Subcutaneous abdominal adipose tissue (tissue), 5 donors: ENCODE results near the gene IQCK.

ENCODE experiments used
- H3K27ac ChIP-seq: one replicate; pipeline ENCODE4 v1.7.0; 2013; ENCODE audit warnings: low read depth, mild to moderate bottlenecking, inconsistent platforms, low read length, moderate library complexity
- H3K27me3 ChIP-seq, 5 donors: one replicate each; pipeline ENCODE4 v1.7.0; 2013; ENCODE audit warnings: low read length in 5 of 5, inconsistent platforms in 1 of 5; ENCODE audit not compliant: control insufficient read depth in 5 of 5, insufficient read depth in 4 of 5
- H3K36me3 ChIP-seq, 5 donors: one replicate each; pipeline ENCODE4 v1.7.0; 2013; ENCODE audit warnings: low read length in 5 of 5; ENCODE audit not compliant: control insufficient read depth in 5 of 5, insufficient read depth in 5 of 5
- H3K4me1 ChIP-seq, 5 donors: one replicate each; pipeline ENCODE4 v1.7.0; 2013; ENCODE audit warnings: low read length in 5 of 5, mild to moderate bottlenecking in 3 of 5, moderate library complexity in 1 of 5; ENCODE audit not compliant: control insufficient read depth in 5 of 5, insufficient read depth in 5 of 5
- H3K4me3 ChIP-seq, 5 donors: one replicate each; pipeline ENCODE4 v1.7.0; 2013; ENCODE audit warnings: low read length in 5 of 5, low read depth in 1 of 5
- H3K9ac ChIP-seq, 5 donors: one replicate each; pipeline ENCODE4 v1.7.0; 2013; ENCODE audit warnings: low read length in 5 of 5, mild to moderate bottlenecking in 4 of 5, moderate library complexity in 3 of 5
- H3K9me3 ChIP-seq, 5 donors: one replicate each; pipeline ENCODE4 v1.7.0; 2013; ENCODE audit warnings: low read length in 5 of 5; ENCODE audit not compliant: control insufficient read depth in 5 of 5
- donor health status: healthy.
- donor health status: healthy.
- donor health status: healthy.
- donor health status: healthy.
- donor health status: healthy.

IQCK gene

DNA sequence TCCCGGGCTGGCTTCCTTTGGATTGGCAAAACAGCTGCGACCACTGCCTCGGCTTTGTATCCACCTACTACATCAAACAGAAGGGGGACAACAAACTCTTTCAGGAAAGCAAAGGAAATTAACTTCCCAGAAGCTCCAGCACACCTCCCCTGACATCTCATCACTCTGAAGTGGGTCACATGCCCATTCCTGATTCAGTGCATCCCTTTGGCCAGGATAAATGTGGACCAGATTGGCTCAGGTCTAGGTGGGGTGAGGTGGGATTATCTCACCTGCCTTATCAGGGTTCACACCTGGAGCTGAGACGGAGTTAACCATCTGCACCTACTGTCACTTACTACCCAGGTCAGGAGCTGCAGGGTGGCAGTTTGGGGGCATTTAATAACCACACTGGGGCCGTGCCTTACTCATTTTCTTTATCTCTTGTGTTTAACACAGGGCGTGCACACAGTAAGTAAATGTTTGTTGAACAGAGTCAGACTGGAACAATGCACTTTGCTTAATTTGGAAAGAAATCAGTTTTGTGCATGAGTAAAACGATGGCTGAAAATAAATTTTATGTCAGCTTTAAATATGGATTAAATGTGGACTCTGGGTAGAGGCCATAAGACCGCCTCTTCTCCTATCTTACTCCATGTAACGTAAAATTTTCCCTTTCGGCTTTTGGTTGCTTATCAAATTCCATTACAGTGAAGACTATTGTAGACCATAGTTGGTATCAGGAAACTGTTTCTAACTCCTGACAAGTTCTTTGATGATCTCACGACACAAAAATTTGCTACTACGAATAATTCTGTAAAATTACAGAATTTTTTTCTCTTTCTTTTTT is 36.0 kb downstream of the IQCK start:
- H3K9ac ChIP-seq: no peak overlapping the region
- H3K27me3 ChIP-seq: no peaks in the 10 kb centered on the region
- H3K4me1 ChIP-seq: peaks cover 0 to 51% (median 3%) of the 10 kb centered on the region in 5 donors
- H3K27ac ChIP-seq: peak overlapping the region; percentile 52
- H3K36me3 ChIP-seq: no peaks in the 10 kb centered on the region
- no peaks in the 10 kb centered on the region for H3K9me3 ChIP-seq
- H3K4me3 ChIP-seq: no peak overlapping the region

GRCh38 chr16:19754644-19755036 is 36.6 kb downstream of the IQCK start:
- H3K27ac ChIP-seq: peak overlapping the region; percentile 52
- peaks cover 0 to 45% (median 0%) of the 10 kb centered on the region in 5 donors for H3K4me1 ChIP-seq

DNA sequence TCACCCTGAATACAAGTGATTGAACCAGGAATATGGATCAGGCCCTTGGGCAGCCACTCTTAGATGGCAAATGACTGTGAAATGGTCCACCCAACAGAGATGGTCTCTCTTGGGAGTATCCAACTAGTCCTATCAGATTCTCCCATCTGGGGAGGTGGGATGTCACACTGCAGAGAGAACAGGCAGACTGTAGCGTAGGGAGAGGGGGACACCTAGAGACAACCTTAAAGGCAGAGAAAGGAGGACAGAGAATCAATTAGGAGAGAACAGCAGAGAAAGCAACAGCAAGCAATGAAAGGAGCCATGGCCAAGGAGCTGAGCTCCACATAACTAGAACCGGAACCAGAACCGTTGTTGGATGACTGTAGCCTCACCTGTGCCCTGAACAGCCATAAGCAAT is 37.2 kb downstream of the IQCK start:
- H3K27ac ChIP-seq: peak overlapping the region; percentile 52
- no peaks in the 10 kb centered on the region for H3K36me3 ChIP-seq
- H3K4me1 ChIP-seq: peaks cover 0 to 45% (median 0%) of the 10 kb centered on the region in 5 donors
- no peak overlapping the region for H3K4me3 ChIP-seq
- no peaks in the 10 kb centered on the region for H3K9me3 ChIP-seq
- H3K9ac ChIP-seq: no peak overlapping the region
- H3K27me3 ChIP-seq: no peaks in the 10 kb centered on the region

More at GRCh38 chr16:19754644-19755036, 36.6 kb downstream of the IQCK start:
- H3K9ac ChIP-seq: no peak overlapping the region
- no peak overlapping the region for H3K4me3 ChIP-seq
- no peaks in the 10 kb centered on the region for H3K9me3 ChIP-seq
- H3K36me3 ChIP-seq: no peaks in the 10 kb centered on the region
- H3K27me3 ChIP-seq: no peaks in the 10 kb centered on the region

- Histone ChIP-seq H3K27ac (no peak overlapping the region), H3K4me1 (peaks cover 0 to 46% (median 0%) of the 10 kb centered on the region in 5 donors), H3K9me3 (no peaks in the 10 kb centered on the region), H3K4me3 (no peak overlapping the region), H3K9ac (no peak overlapping the region), H3K36me3 (no peaks in the 10 kb centered on the region), H3K27me3 (no peaks in the 10 kb centered on the region)
Observed at GRCh38 chr16:19757026-19757425, 39.0 kb downstream of the IQCK start.

GRCh38 chr16:19757762-19758595 is 39.9 kb downstream of the IQCK start:
- no peak overlapping the region for H3K27ac ChIP-seq
- H3K4me3 ChIP-seq: no peak overlapping the region

GRCh38 chr16:19760356-19761060 is 42.4 kb downstream of the IQCK start:
- no peak overlapping the region for H3K9ac ChIP-seq
- H3K27me3 ChIP-seq: no peaks in the 10 kb centered on the region
- no peaks in the 10 kb centered on the region for H3K36me3 ChIP-seq
- H3K4me1 ChIP-seq: peaks cover 0 to 20% (median 0%) of the 10 kb centered on the region in 5 donors
- no peaks in the 10 kb centered on the region for H3K9me3 ChIP-seq
- peak overlapping the region in 1 of 5 donors; percentile 28 for H3K4me3 ChIP-seq
- no peak overlapping the region for H3K27ac ChIP-seq

More at GRCh38 chr16:19757762-19758595, 39.9 kb downstream of the IQCK start:
- no peaks in the 10 kb centered on the region for H3K9me3 ChIP-seq
- H3K4me1 ChIP-seq: peaks cover 0 to 38% (median 0%) of the 10 kb centered on the region in 5 donors
- H3K27me3 ChIP-seq: no peaks in the 10 kb centered on the region
- H3K36me3 ChIP-seq: no peaks in the 10 kb centered on the region
- H3K9ac ChIP-seq: no peak overlapping the region

DNA sequence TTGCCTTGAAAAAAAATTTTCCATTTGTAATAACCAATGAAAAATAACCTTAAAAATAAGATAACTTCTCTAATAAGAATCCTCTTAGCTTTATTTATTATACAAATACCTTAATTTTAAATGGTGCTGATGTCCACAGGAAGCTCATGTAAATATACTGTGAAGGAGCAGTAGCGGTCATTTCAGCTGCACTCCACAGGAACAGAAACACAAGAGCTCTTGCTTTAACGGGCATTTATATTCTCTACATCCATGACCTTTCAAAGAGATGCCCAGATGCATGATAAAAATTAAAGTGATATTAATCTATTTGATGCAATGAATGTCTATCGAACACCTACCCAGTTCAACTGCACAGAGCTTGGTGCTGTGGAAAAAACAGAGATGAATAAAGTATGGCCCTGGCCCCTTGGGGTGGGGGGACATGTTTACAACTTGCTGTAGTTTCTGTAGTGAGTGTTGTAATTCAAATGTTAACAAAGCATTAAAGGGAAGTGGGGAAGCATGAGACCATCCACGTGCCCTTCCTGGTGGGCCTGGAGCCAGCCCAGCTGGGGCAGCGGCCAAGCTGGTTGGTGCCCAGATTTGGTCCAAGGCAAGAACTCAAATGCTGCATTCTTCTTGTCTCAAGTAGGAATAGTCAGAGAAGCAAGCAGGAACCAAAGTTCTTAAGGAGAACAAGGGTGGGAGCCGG is 47.9 kb downstream of the IQCK start:
- Histone ChIP-seq H3K27ac (no peak overlapping the region), H3K4me3 (peak overlapping the region in 1 of 5 donors; percentile 35), H3K9me3 (peaks cover 0 to 6% (median 2%) of the 10 kb centered on the region in 5 donors), H3K36me3 (no peaks in the 10 kb centered on the region), H3K27me3 (no peaks in the 10 kb centered on the region), H3K4me1 (peaks cover 0 to 33% (median 7%) of the 10 kb centered on the region in 5 donors), H3K9ac (no peak overlapping the region)

GRCh38 chr16:19766554-19766884 is 48.4 kb downstream of the IQCK start:
- no peak overlapping the region for H3K4me3 ChIP-seq
- no peak overlapping the region for H3K27ac ChIP-seq
- H3K4me1 ChIP-seq: peaks cover 0 to 29% (median 7%) of the 10 kb centered on the region in 5 donors
- H3K36me3 ChIP-seq: no peaks in the 10 kb centered on the region
- peaks cover 0 to 6% (median 2%) of the 10 kb centered on the region in 5 donors for H3K9me3 ChIP-seq
- no peak overlapping the region for H3K9ac ChIP-seq
- no peaks in the 10 kb centered on the region for H3K27me3 ChIP-seq

DNA sequence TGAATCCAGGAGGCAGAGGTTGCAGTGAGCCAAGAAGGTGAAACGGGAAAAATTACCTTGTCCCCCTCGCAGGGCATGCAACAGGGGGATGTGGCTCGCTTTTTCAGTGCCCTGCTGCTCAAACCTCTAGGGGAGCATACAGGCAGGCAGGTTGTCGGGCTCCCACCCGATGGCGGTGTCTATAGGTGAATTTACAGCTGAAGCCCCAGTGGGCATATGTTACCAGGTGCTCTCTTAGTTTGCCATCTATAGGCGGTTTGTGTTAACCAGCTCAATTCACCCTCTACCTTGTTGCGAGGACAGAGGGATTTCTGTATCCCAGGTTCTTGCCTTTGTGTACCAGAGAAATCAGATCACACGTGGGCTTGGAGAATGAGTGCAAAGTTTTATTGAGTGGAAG is 48.9 kb downstream of the IQCK start:
- H3K4me3 ChIP-seq: no peak overlapping the region
- H3K27me3 ChIP-seq: no peaks in the 10 kb centered on the region
- peaks cover 0 to 6% (median 2%) of the 10 kb centered on the region in 5 donors for H3K9me3 ChIP-seq
- no peak overlapping the region for H3K9ac ChIP-seq
- H3K36me3 ChIP-seq: no peaks in the 10 kb centered on the region
- H3K4me1 ChIP-seq: peaks cover 0 to 24% (median 7%) of the 10 kb centered on the region in 5 donors
- no peak overlapping the region for H3K27ac ChIP-seq
